Suprapubic skin (tissue), 3 donors: ENCODE data around the gene NRP1.

Source experiments
- EP300 ChIP-seq: sonication (generic); formaldehyde crosslinking; IDR thresholded peaks from one replicate; pipeline ENCODE4 v1.6.1; 2017; ENCODE audit warnings: antibody characterized with exemption
- POLR2A ChIP-seq, 2 donors: fragments of 450-650 bp; IDR thresholded peaks; one replicate each; pipeline ENCODE4 v1.6.1; 2017; ENCODE audit warnings: antibody characterized with exemption in 2 of 2, mild to moderate bottlenecking in 2 of 2, moderate library complexity in 2 of 2
- TF ChIP-seq, protein P1 (sequence below), 2 donors: fragments of 200-600 bp in 1 of 2; fragments of 450-650 bp in 1 of 2; sonication (generic) in 1 of 2; IDR thresholded peaks; one replicate each; pipeline ENCODE4 v1.5.1; 2016 to 2019; ENCODE audit warnings: antibody characterized with exemption in 2 of 2, mild to moderate bottlenecking in 1 of 2, moderate library complexity in 1 of 2

DNA sequence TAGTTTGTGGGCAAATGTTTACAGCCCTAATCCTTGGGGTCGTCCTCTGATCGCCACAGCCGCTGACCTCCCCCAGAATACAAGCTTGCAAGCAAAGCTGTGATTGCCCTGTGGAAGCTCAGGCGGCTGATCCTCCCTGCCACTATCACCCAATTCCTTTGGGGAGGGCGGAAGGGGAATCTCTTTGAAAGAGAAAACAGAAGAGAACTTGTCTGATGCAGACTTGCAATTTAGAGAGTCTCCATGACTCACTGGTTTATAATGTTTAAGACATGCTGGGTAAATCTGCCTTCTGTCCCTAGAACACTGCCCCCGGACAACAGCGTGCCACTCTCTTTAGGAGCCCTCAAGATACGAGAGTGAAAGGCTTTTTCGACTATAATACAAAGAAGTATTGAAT is 75.5 kb downstream of the NRP1 start:
- TF ChIP-seq, protein P1, sequence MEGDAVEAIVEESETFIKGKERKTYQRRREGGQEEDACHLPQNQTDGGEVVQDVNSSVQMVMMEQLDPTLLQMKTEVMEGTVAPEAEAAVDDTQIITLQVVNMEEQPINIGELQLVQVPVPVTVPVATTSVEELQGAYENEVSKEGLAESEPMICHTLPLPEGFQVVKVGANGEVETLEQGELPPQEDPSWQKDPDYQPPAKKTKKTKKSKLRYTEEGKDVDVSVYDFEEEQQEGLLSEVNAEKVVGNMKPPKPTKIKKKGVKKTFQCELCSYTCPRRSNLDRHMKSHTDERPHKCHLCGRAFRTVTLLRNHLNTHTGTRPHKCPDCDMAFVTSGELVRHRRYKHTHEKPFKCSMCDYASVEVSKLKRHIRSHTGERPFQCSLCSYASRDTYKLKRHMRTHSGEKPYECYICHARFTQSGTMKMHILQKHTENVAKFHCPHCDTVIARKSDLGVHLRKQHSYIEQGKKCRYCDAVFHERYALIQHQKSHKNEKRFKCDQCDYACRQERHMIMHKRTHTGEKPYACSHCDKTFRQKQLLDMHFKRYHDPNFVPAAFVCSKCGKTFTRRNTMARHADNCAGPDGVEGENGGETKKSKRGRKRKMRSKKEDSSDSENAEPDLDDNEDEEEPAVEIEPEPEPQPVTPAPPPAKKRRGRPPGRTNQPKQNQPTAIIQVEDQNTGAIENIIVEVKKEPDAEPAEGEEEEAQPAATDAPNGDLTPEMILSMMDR (IDR thresholded peaks at IDR 0.05) = no peak
- TF ChIP-seq POLR2A (IDR thresholded peaks at IDR 0.05) (no peak), EP300 (no peak)
